GM12865 (cell line): ENCODE results near the gene ZRANB1.

Source experiments
- DNase-seq: peaks from one replicate; pipeline ENCODE4 v3.0.0; 2010; ENCODE audit warnings: low read depth
- H3K4me3 ChIP-seq: 2 replicates; pipeline ENCODE4 v1.5.1; 2011; ENCODE audit warnings: mild to moderate bottlenecking, low read depth, low read length, control low read depth
- CTCF ChIP-seq: IDR thresholded peaks from 2 replicates; pipeline ENCODE4 v1.5.1; 2011; ENCODE audit warnings: low read length, control low read depth, low read depth, inconsistent platforms; ENCODE audit not compliant: insufficient read depth; ENCODE audit errors: missing control alignments

Gene ZRANB1

GRCh38 chr10:125010362-125010761 is 68.4 kb downstream of the ZRANB1 start:
- no peak for TF ChIP-seq CTCF

GRCh38 chr10:125011171-125011925 is 69.4 kb downstream of the ZRANB1 start:
- no peak for TF ChIP-seq CTCF
- H3K4me3 ChIP-seq = no peak overlapping the region
- DNase-seq = no peak

More at GRCh38 chr10:125010362-125010761, 68.4 kb downstream of the ZRANB1 start:
- H3K4me3 ChIP-seq = no peak overlapping the region
- DNase-seq = no peak

- DNase-seq = no peak
- no peak overlapping the region for H3K4me3 ChIP-seq
- no peak for TF ChIP-seq CTCF
Observed at GRCh38 chr10:125011926-125012705, 70.2 kb downstream of the ZRANB1 start.

- no peak for TF ChIP-seq CTCF
- no peak for DNase-seq
- H3K4me3 ChIP-seq = no peak overlapping the region
Observed at GRCh38 chr10:125012851-125013528, 71.1 kb downstream of the ZRANB1 start.

- DNase-seq = no peak
- H3K4me3 ChIP-seq = no peak overlapping the region
- TF ChIP-seq CTCF = no peak
Observed at GRCh38 chr10:125013529-125013872, 71.6 kb downstream of the ZRANB1 start.

GRCh38 chr10:125014086-125014830 is 72.3 kb downstream of the ZRANB1 start:
- TF ChIP-seq CTCF = no peak
- no peak for DNase-seq
- no peak overlapping the region for H3K4me3 ChIP-seq
